Stimulated activated effector memory CD8-positive, alpha-beta T cell treated with anti-CD3 and anti-CD28 coated beads, Interleukin-12 subunit alpha, Interleukin-12 subunit beta, amount 100 ng/mL, for 72 hours (primary cell): ENCODE results near the gene ORMDL1.
A peak's percentile ranks its signal among the peaks of the same experiment; 100 is the strongest.

Experiments used
- ATAC-seq: fragments of 150-1000 bp; cut with Tn5 transposase; 2 replicates; pipeline ENCODE4 v1.10.0; 2021
- DNase-seq, 2 donors: peaks; one replicate each; pipeline ENCODE4 v3.0.0; 2021 to 2022; ENCODE audit warnings: low spot score in 2 of 2
- H3K27ac Mint-ChIP-seq: one replicate; pipeline ENCODE4 v1.8.0; 2022; ENCODE audit warnings: mild to moderate bottlenecking, mixed read lengths
- H3K36me3 Mint-ChIP-seq: one replicate; pipeline ENCODE4 v1.8.0; 2022; ENCODE audit warnings: mild to moderate bottlenecking, mixed read lengths
- H3K4me1 Mint-ChIP-seq: one replicate; pipeline ENCODE4 v1.8.0; 2022; ENCODE audit warnings: mixed read lengths
- H3K4me3 Mint-ChIP-seq: one replicate; pipeline ENCODE4 v1.8.0; 2022; ENCODE audit warnings: mild to moderate bottlenecking, mixed read lengths
- H3K9me3 Mint-ChIP-seq: one replicate; pipeline ENCODE4 v1.8.0; 2022; ENCODE audit warnings: mixed read lengths

The ORMDL1 gene, protein sequence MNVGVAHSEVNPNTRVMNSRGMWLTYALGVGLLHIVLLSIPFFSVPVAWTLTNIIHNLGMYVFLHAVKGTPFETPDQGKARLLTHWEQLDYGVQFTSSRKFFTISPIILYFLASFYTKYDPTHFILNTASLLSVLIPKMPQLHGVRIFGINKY

DNA sequence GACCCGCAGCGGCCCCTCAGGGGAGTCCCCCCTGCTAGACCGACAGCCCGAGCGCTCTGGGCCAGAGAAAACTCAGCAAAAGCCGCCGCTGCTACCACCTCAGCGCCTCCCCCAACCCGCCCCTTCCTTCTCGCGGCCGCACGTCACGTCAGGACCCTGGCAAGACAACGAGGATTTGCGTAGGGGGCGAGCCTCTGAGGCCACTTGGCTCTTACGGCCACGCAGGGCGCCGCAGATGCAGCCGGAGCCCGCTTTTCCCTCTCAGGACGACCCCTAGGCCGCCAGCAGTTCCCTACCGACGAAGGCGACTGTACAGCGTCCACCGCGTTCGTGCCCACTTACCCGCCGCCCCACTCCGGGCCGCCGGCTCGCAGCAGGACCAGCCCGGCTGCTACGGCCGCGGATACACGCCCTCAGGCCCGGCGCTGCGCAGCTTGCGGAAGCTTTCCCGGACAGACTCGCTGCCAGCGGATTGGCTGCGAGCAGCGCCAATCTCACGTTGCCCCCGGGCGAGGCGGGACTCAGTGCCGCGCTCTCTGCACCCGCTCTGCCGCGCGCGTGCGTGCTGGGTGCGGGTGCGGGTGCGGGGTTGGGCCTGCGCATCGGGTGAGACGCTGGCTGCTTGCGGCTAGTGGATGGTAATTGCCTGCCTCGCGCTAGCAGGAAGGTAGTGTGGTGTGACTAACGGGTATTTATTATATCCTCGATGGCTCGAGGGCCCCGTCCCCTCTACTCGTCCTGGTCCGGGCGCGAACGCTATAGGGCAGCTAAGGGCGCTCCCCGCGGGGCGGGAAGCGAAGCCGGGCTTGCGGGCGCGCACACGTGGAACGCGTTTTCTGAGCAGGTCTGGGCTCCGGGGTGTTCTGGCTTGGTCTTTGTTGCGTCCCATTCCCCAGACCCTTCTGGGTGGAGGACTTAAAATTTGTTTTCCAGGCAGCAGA lies at the start of gene ORMDL1, which contains the start of gene PMS1:
Gene ORMDL1 (minus strand): TSS at position 413 of the 941 bp plus-strand sequence. CDS start 1,744 bp downstream, outside the sequence.
Gene PMS1 (plus strand): TSS at position 524 of the 941 bp plus-strand sequence. CDS start 7,360 bp downstream, outside the sequence.
- peak; percentile 95 for ATAC-seq
- no peaks in the 10 kb centered on the region for H3K9me3 Mint-ChIP-seq
- H3K4me3 Mint-ChIP-seq = peak within 1 kb of the TSS; percentile 86
- peak; percentile 95 to 98 for DNase-seq
- peaks cover 77% of the 10 kb centered on the region for H3K36me3 Mint-ChIP-seq
- peak within 1 kb of the TSS; percentile 91 for H3K27ac Mint-ChIP-seq
- peaks cover 45% of the 10 kb centered on the region for H3K4me1 Mint-ChIP-seq

- Mint-ChIP-seq H3K36me3 (peaks cover 16% of the 10 kb centered on the region), H3K4me3 (no peak overlapping the region), H3K4me1 (peaks cover 6% of the 10 kb centered on the region), H3K27ac (peak overlapping the region; percentile 23), H3K9me3 (no peaks in the 10 kb centered on the region)
- DNase-seq (no peak), ATAC-seq (no peak)
Measured at GRCh38 chr2:189830510-189830909, 46.4 kb upstream of the ORMDL1 start.

GRCh38 chr2:189829102-189829833 lies 45.1 kb upstream of the ORMDL1 start:
- ATAC-seq = no peak
- H3K4me1 Mint-ChIP-seq = peaks cover 6% of the 10 kb centered on the region
- no peaks in the 10 kb centered on the region for H3K9me3 Mint-ChIP-seq
- no peak for DNase-seq
- no peak overlapping the region for H3K27ac Mint-ChIP-seq
- no peak overlapping the region for H3K4me3 Mint-ChIP-seq
- H3K36me3 Mint-ChIP-seq = peaks cover 16% of the 10 kb centered on the region

DNA sequence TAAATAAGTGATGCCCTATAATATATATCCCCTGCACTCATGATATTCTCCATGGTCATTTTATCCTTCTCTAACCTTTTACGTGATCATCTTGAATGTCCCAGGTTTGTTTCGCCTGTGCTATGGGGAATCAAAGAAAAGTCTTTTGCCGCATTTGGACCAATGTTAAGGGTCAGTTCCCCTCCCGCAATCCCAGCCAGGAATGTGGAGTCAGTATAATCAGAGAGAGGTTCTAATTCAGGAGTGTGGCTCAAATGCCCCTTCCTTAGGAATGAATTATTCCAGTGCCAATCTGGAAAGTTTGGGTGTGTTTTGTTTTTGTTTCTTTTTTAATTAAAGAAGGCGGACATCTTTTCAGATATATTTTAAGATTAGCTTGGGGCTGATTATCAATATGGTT lies 41.9 kb upstream of the ORMDL1 start:
- peaks cover 15% of the 10 kb centered on the region for H3K36me3 Mint-ChIP-seq
- H3K4me3 Mint-ChIP-seq = no peak overlapping the region
- H3K4me1 Mint-ChIP-seq = peaks cover 6% of the 10 kb centered on the region
- no peak for ATAC-seq
- no peak overlapping the region for H3K27ac Mint-ChIP-seq
- H3K9me3 Mint-ChIP-seq = no peaks in the 10 kb centered on the region
- DNase-seq = no peak

DNA sequence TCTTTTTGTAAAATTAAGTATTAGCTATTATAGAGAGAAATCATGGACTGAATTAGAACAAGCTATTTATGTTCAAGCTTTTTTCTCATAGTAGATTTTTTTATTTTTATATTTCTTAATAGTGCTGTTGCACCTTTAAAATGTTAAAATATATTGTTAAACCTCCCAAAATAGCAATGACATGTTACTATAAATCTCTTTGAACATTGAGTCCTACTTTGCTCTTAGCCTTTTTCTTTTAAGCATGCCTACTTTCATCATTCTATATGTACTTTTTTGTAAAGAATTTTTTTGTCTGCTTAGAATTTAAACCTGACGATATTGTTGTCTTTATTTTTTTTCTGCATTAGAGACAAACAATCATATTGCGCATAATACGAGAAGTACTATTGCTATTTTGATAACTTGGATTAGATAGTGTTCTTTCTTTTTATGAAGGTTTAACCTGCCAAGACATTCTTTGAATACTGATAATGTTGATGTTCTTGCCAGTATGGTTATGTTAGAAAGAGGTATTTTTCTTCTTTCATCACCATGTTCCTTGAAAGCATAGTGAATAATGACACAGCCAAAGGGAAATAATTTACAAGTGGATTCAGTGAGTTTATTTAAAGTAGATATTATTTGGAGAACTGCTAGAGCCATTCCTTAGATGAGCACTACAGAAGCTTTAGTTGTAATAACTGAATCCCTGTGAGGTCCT lies 40.7 kb upstream of the ORMDL1 start:
- ATAC-seq = no peak
- H3K36me3 Mint-ChIP-seq = peaks cover 26% of the 10 kb centered on the region
- no peak for DNase-seq
- H3K4me1 Mint-ChIP-seq = peaks cover 6% of the 10 kb centered on the region
- H3K27ac Mint-ChIP-seq = no peak overlapping the region
- H3K9me3 Mint-ChIP-seq = no peaks in the 10 kb centered on the region
- no peak overlapping the region for H3K4me3 Mint-ChIP-seq

DNA sequence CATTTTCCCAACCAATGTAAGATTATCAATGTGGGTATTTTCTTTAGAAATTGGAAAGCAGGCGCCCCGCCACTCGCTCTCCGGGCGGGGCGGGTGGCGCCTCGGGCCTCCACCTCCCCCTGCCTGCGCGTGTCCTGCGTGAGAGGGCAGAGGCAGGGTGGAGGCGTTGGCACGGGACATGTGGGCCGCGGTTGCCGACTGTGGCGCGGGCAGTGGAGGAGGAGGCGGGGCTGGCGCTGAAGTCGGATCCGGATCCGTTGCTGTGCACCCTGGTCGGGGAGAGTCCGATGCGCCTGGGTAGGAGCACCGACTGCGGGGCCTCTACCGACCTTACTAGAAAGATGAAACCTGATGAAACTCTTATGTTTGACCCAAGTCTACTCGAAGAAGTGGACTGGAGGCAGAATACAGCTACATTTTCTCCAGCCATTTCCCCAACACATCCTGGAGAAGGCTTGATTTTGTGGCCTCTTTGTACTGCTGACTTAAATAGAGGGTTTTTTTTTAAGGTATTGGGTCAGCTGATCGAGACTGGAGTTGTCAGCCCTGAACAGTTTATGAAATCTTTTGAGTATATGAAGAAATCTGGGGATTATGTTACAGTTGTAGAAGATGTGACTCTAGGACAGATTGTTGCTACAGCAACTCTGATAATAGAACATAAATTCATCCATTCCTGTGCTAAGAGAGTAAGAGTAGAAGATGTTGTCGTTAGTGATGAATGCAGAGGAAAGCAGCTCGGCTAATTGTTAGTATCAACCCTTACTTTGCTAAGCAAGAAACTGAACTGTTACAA lies 38.0 kb upstream of the ORMDL1 start:
- no peak for DNase-seq
- H3K4me1 Mint-ChIP-seq = peaks cover 16% of the 10 kb centered on the region
- ATAC-seq = no peak
- H3K36me3 Mint-ChIP-seq = peaks cover 45% of the 10 kb centered on the region
- H3K9me3 Mint-ChIP-seq = no peaks in the 10 kb centered on the region
- H3K27ac Mint-ChIP-seq = no peak overlapping the region
- no peak overlapping the region for H3K4me3 Mint-ChIP-seq

DNA sequence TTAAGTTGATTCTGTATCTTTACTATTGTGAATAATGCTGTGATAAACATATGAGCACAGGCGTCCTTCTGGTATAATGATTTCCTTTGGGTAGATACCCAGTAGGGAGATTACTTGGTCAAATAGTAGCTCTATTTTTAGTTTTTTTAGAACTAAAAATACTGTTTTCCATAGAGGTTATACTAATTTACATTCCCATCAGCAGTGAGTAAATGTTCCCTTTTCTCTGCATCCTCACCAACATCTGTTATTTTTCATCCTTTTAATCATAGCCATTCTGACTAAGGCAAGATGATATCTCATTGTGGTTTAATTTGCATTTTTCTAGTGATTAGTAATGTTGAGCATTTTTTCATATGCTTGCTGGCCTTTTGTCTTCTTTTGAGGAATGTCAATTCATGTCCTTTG lies 35.2 kb upstream of the ORMDL1 start:
- ATAC-seq (peak; percentile 85), DNase-seq (no peak)
- H3K27ac Mint-ChIP-seq = peak overlapping the region; percentile 80
- H3K4me3 Mint-ChIP-seq = no peak overlapping the region
- H3K36me3 Mint-ChIP-seq = peaks cover 39% of the 10 kb centered on the region
- no peaks in the 10 kb centered on the region for H3K9me3 Mint-ChIP-seq
- H3K4me1 Mint-ChIP-seq = peaks cover 16% of the 10 kb centered on the region

- Mint-ChIP-seq H3K4me3 (no peak overlapping the region), H3K36me3 (peaks cover 39% of the 10 kb centered on the region)
Measured at GRCh38 chr2:189818249-189819038, 34.3 kb upstream of the ORMDL1 start.

DNA sequence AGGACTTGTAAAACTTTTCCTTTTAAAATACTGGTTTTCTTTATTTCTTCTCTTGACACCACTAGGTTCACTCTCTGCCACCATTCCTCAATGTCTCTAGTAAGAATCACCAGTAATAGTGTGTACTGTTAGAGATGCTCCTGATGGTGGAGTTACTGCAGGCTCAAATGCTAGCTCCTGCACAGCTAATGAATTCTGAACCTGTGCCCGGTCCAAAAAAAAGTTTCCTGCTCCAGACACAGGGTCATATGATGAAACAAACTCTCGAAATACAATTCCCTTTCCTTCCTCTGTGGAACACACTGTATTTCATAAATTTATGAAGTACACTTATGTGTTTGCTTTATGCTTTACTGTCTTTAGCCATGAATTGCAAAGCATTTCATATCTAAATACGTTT lies 19.3 kb upstream of the ORMDL1 start:
- H3K4me1 Mint-ChIP-seq = peaks cover 5% of the 10 kb centered on the region
- no peak overlapping the region for H3K27ac Mint-ChIP-seq
- no peaks in the 10 kb centered on the region for H3K9me3 Mint-ChIP-seq
- peaks cover 77% of the 10 kb centered on the region for H3K36me3 Mint-ChIP-seq
- ATAC-seq (no peak), DNase-seq (no peak)
- no peak overlapping the region for H3K4me3 Mint-ChIP-seq

More at GRCh38 chr2:189818249-189819038, 34.3 kb upstream of the ORMDL1 start:
- Mint-ChIP-seq H3K9me3 (no peaks in the 10 kb centered on the region), H3K4me1 (peaks cover 16% of the 10 kb centered on the region), H3K27ac (peak overlapping the region; percentile 80)
- peak; percentile 78 for ATAC-seq
- no peak for DNase-seq

- Mint-ChIP-seq H3K27ac (no peak overlapping the region), H3K4me1 (peaks cover 5% of the 10 kb centered on the region), H3K9me3 (no peaks in the 10 kb centered on the region), H3K36me3 (peaks cover 84% of the 10 kb centered on the region), H3K4me3 (no peak overlapping the region)
- no peak for DNase-seq
- peak; percentile 57 for ATAC-seq
Measured at GRCh38 chr2:189802396-189802912, 18.3 kb upstream of the ORMDL1 start.

GRCh38 chr2:189799531-189799930 lies 15.4 kb upstream of the ORMDL1 start:
- H3K4me3 Mint-ChIP-seq = no peak overlapping the region
- H3K4me1 Mint-ChIP-seq = peaks cover 5% of the 10 kb centered on the region
- H3K36me3 Mint-ChIP-seq = peaks cover 88% of the 10 kb centered on the region
- H3K27ac Mint-ChIP-seq = no peak overlapping the region
- DNase-seq (no peak), ATAC-seq (no peak)
- H3K9me3 Mint-ChIP-seq = no peaks in the 10 kb centered on the region

GRCh38 chr2:189799030-189799331 lies 14.8 kb upstream of the ORMDL1 start:
- no peak overlapping the region for H3K4me3 Mint-ChIP-seq
- no peaks in the 10 kb centered on the region for H3K9me3 Mint-ChIP-seq
- ATAC-seq (no peak), DNase-seq (no peak)
- H3K4me1 Mint-ChIP-seq = peaks cover 5% of the 10 kb centered on the region
- no peak overlapping the region for H3K27ac Mint-ChIP-seq
- H3K36me3 Mint-ChIP-seq = peaks cover 89% of the 10 kb centered on the region

- peaks cover 5% of the 10 kb centered on the region for H3K4me1 Mint-ChIP-seq
- peaks cover 89% of the 10 kb centered on the region for H3K36me3 Mint-ChIP-seq
- H3K4me3 Mint-ChIP-seq = no peak overlapping the region
- ATAC-seq (peak; percentile 59), DNase-seq (no peak)
- no peaks in the 10 kb centered on the region for H3K9me3 Mint-ChIP-seq
- H3K27ac Mint-ChIP-seq = no peak overlapping the region
Measured at GRCh38 chr2:189798312-189799029, 14.3 kb upstream of the ORMDL1 start.
